Chondrocyte (in vitro differentiated cells): ENCODE data around the gene CLEC1B. TPM values are rescaled to one million over a fixed set of nuclear protein-coding genes. Genes with fewer than 3 reads are reported as not detected.
"Not testable (repeated sequence)": the region's sequence is repeated elsewhere in the genome, so short reads cannot be mapped to it uniquely, and the experiment has no call there.

Source experiments
- DNase-seq: peaks from one replicate; pipeline ENCODE4 v3.0.0; 2021; ENCODE audit warnings: mixed read lengths, low spot score
- H3K27ac Mint-ChIP-seq: one replicate; pipeline ENCODE4 v1.8.0; 2021; ENCODE audit warnings: mild to moderate bottlenecking, moderate library complexity, mixed read lengths; ENCODE audit not compliant: unreplicated experiment
- H3K27me3 Mint-ChIP-seq: 2 replicates; pipeline ENCODE4 v1.8.0; 2021; ENCODE audit warnings: low read depth, mixed read lengths
- H3K36me3 Mint-ChIP-seq: 2 replicates; pipeline ENCODE4 v1.8.0; 2021; ENCODE audit warnings: low read depth, mixed read lengths
- H3K4me1 Mint-ChIP-seq: 2 replicates; pipeline ENCODE4 v1.8.0; 2021; ENCODE audit warnings: low read depth, mild to moderate bottlenecking, mixed read lengths
- H3K4me3 Mint-ChIP-seq: one replicate; pipeline ENCODE4 v1.8.0; 2021; ENCODE audit warnings: mild to moderate bottlenecking, moderate library complexity, mixed read lengths; ENCODE audit not compliant: unreplicated experiment
- H3K9me3 Mint-ChIP-seq: 2 replicates; pipeline ENCODE4 v1.8.0; 2021; ENCODE audit warnings: low read depth, mixed read lengths
- total RNA-seq: library from RNA; stranded (reverse); gene quantifications from 3 replicates; pipeline ENCODE4 v1.2.1, GENCODE V29; 2021
- TF ChIP-seq, protein P1 (sequence below): fragments of 200-600 bp; sonication (generic); IDR thresholded peaks from 2 replicates; pipeline ENCODE4 v1.5.0; 2021; ENCODE audit warnings: antibody characterized with exemption, mild to moderate bottlenecking, moderate library complexity

Gene CLEC1B
- total RNA-seq, 1 donor from 2014 or later: not detected

DNA sequence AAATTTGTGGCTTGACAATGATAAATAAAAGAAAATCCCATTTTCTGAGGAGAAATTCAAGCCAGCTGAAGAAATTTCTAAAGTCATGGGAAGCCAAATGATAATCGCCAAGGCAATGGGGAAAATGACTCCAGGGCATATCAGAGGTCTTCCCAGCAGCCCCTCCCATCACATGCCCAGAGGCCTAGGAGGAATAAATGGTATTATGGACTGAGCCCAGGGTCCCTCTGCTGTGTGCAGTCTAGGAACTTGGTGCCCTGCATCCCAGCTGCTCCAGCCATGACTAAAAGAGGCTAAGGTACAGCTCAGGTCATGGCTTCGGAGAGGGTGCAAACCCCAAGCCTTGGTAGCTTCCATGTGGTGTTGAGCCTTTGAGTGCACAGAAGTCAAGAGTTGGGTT is 23.3 kb downstream of the CLEC1B start:
- H3K27ac Mint-ChIP-seq: no peak overlapping the region

DNA sequence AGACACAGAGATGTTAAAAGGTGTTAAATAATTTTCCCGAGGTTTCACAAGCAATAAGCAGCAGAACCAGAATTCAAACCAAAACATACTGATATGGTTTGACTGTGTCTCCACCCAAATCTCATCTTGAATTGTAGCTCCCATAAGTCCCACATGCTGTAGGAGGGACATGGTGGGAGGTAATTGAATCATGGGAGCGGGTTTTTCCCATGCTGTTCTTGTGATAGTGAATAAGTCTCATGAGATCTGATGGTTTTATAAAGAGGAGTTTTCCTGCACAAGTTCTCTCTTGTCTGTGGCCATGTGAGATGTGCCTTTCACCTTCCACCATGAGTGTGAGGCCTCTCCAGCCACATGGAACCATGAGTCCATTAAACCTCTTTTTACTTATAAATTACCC is 24.2 kb downstream of the CLEC1B start:
- DNase-seq, H3K4me1 Mint-ChIP-seq, H3K27me3 Mint-ChIP-seq, H3K27ac Mint-ChIP-seq, H3K9me3 Mint-ChIP-seq, H3K36me3 Mint-ChIP-seq, H3K4me3 Mint-ChIP-seq: not testable (repeated sequence)

More for the DNA sequence above, 23.3 kb downstream of the CLEC1B start:
- H3K27me3 Mint-ChIP-seq: peaks cover 5% of the 10 kb centered on the region
- TF ChIP-seq, protein P1, sequence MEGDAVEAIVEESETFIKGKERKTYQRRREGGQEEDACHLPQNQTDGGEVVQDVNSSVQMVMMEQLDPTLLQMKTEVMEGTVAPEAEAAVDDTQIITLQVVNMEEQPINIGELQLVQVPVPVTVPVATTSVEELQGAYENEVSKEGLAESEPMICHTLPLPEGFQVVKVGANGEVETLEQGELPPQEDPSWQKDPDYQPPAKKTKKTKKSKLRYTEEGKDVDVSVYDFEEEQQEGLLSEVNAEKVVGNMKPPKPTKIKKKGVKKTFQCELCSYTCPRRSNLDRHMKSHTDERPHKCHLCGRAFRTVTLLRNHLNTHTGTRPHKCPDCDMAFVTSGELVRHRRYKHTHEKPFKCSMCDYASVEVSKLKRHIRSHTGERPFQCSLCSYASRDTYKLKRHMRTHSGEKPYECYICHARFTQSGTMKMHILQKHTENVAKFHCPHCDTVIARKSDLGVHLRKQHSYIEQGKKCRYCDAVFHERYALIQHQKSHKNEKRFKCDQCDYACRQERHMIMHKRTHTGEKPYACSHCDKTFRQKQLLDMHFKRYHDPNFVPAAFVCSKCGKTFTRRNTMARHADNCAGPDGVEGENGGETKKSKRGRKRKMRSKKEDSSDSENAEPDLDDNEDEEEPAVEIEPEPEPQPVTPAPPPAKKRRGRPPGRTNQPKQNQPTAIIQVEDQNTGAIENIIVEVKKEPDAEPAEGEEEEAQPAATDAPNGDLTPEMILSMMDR: no peak
- no peaks in the 10 kb centered on the region for H3K4me1 Mint-ChIP-seq
- no peak for DNase-seq
- H3K9me3 Mint-ChIP-seq: peaks cover 4% of the 10 kb centered on the region
- H3K36me3 Mint-ChIP-seq: peaks cover 2% of the 10 kb centered on the region
- H3K4me3 Mint-ChIP-seq: no peak overlapping the region

DNA sequence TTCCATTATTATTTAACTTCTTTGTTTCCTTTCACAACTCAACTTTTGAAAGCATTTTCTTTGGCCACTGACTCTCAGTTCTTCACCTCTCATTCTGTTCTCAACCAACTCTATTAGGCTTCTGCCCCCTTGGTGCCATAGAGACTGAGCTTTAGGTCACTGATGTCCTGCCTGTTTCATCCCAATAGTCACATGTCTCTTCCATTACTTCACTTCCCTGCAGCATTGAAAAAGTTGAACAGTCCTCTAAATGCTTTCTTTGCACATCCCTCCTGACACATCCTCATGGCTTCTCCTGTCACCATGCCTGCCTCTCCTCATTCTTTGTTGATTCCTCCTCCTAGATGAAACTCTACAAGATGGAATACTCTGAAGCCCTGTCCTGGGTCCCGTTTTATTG is 25.0 kb downstream of the CLEC1B start:
- no peak overlapping the region for H3K4me3 Mint-ChIP-seq
- DNase-seq: no peak
- no peak overlapping the region for H3K27ac Mint-ChIP-seq
- peaks cover 5% of the 10 kb centered on the region for H3K27me3 Mint-ChIP-seq
- peaks cover 2% of the 10 kb centered on the region for H3K36me3 Mint-ChIP-seq
- no peaks in the 10 kb centered on the region for H3K4me1 Mint-ChIP-seq
- TF ChIP-seq, protein P1: no peak
- peaks cover 4% of the 10 kb centered on the region for H3K9me3 Mint-ChIP-seq

DNA sequence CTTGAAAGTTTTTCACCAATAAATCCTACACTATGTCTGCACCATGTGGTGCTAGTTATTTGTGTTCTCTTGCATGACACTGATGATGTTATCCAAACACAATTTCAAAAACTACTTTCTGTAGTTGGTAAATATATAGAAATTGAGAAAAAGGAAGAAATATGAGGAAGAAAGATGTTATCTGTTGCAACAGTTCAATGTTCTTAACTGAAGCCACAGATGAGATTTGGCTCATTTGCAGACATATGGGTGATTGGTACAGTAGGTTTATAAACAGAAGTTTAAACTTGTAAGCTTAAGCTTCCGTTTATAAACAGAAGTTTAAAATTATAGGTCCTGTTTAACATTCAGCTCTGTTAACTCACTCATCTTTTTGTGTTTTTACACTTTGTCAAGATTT is 27.7 kb downstream of the CLEC1B start, which contains the start of gene CLEC12A:
Gene CLEC12A (plus strand): TSS at position 229 of the 400 bp plus-strand sequence. CDS start 188 bp downstream, outside the sequence.
- Mint-ChIP-seq H3K4me3 (no peak within 1 kb of the TSS), H3K9me3 (peaks cover 4% of the 10 kb centered on the region), H3K4me1 (no peaks in the 10 kb centered on the region), H3K27me3 (peaks cover 5% of the 10 kb centered on the region), H3K36me3 (peaks cover 2% of the 10 kb centered on the region), H3K27ac (no peak within 1 kb of the TSS)
- no peak for DNase-seq
- TF ChIP-seq, protein P1: no peak

DNA sequence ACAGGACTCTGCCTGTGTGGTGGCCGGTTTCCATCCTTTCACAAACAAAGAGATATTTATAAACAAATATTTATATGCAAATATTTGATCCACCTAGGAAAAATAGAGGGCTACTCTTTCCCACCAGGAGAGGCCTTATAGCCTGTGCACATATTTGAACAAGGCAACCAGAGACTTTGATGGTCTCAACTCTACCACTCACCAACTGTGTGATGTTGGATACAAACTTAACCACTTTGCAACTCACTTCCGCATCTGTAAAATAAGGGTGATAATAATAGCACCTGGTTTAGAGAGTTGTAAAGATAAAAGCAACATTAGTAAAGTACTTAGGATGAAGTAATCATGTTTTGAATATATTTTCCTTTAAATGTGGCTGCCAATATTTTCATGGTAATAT is 29.2 kb downstream of the CLEC1B start:
- Mint-ChIP-seq H3K27ac (no peak overlapping the region), H3K27me3 (peaks cover 5% of the 10 kb centered on the region), H3K4me1 (no peaks in the 10 kb centered on the region), H3K9me3 (no peaks in the 10 kb centered on the region), H3K4me3 (no peak overlapping the region), H3K36me3 (peaks cover 2% of the 10 kb centered on the region)
- DNase-seq: no peak
- TF ChIP-seq, protein P1: no peak

DNA sequence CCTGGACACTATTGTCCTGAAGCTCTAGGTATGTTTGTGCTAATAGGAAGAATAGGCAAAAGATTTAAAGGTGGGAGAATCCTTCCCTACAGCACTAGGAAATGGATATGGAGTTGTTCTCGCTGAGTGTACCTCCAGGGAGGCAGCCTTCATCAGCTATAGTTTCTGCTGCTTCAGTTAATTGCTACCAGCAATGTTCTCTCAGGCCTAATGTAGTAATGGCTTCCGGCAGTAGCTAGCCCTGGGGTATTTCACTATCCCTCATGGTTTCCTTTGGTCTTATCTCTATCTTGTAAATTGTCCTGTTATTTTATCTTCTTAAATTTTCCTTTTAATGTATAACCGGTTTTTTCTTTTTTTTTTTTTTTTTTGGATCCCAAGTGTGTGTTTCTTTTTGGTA is 37.0 kb downstream of the CLEC1B start:
- DNase-seq: no peak
- H3K27ac Mint-ChIP-seq: no peak overlapping the region
- H3K27me3 Mint-ChIP-seq: no peaks in the 10 kb centered on the region
- no peaks in the 10 kb centered on the region for H3K36me3 Mint-ChIP-seq
- no peak overlapping the region for H3K4me3 Mint-ChIP-seq
- H3K4me1 Mint-ChIP-seq: no peaks in the 10 kb centered on the region
- no peaks in the 10 kb centered on the region for H3K9me3 Mint-ChIP-seq
- TF ChIP-seq, protein P1: no peak
